ENCODE data around the gene COL9A1.

DNA sequence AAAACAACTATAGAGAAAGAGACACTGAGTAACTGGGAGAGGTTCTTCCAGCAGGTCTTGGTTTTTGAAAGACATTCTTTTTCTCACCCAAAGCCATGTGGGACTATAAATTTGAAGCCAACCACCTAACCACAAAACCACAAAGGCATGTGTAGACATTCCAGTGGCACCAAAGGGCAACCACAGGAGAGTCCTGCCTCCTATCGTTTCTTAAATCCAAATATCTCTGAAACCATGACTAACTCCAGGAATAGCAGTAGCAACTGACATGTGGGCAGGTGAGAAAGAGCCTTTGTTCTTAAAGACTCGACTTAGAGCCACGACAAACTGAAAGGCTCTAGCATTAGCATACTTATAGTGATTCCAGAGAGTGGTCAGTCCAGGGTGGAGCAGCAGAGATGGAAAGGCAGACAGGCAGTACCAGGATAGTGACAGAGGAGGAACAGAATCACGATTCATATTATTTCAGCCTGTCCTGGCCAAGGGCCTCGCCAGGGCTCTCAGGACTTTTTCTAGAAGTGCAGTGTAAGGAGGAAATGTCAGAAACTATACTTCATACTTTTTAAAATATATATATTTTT is 9.4 kb upstream of the COL9A1 start:
- TF ChIP-seq POLR2A (IDR thresholded peaks at IDR 0.05) (no peak), EP300 (IDR thresholded peaks at IDR 0.05) (no peak), POLR2AphosphoS5 (IDR thresholded peaks at IDR 0.05) (no peak)
